RPMI7951 (cell line): ENCODE measurements around the gene BSPH1. TPM values are rescaled to one million over a fixed set of nuclear protein-coding genes. Genes with fewer than 3 reads are reported as not detected.
A peak's percentile ranks its signal among the peaks of the same experiment; 100 is the strongest.
"Not testable (repeated sequence)": the region's sequence is repeated elsewhere in the genome, so short reads cannot be mapped to it uniquely, and the experiment has no call there.

ENCODE experiments used
- DNase-seq: peaks from one replicate; pipeline ENCODE4 v3.0.0-alpha.2; 2012; ENCODE audit warnings: low read depth
- total RNA-seq: library from RNA; depleted of rRNA; stranded (reverse); fragments of >200 nt; shearing (Covaris generic); gene quantifications from 2 replicates; pipeline ENCODE4 v1.2.3, GENCODE V29; 2014; rRNA removed

BSPH1 gene
- not detected in 2 replicates for total RNA-seq

- DNase-seq = no peak
Observed at GRCh38 chr19:47992070-47992469, at the start of gene BSPH1. Gene BSPH1, minus strand, starts transcription at chr19:47992170. Its CDS starts 89 bp downstream, at chr19:47992081.

GRCh38 chr19:48036765-48037164, 44.8 kb upstream of the BSPH1 start:
- no peak for DNase-seq

GRCh38 chr19:48033604-48034003, 41.6 kb upstream of the BSPH1 start:
- no peak for DNase-seq

GRCh38 chr19:48030073-48030472, 38.1 kb upstream of the BSPH1 start:
- DNase-seq = no peak

GRCh38 chr19:48029431-48029830, 37.5 kb upstream of the BSPH1 start:
- DNase-seq = no peak

- no peak for DNase-seq
Observed at GRCh38 chr19:48025480-48025879, 33.5 kb upstream of the BSPH1 start.

- no peak for DNase-seq
Observed at GRCh38 chr19:48023518-48023917, 31.5 kb upstream of the BSPH1 start.

- DNase-seq = no peak
Observed at GRCh38 chr19:48023011-48023410, 31.0 kb upstream of the BSPH1 start.

GRCh38 chr19:48020686-48021085, 28.7 kb upstream of the BSPH1 start:
- no peak for DNase-seq

- no peak for DNase-seq
Observed at GRCh38 chr19:48010932-48011758, 19.2 kb upstream of the BSPH1 start.

- DNase-seq = peak; percentile 15
Observed at GRCh38 chr19:48006762-48007161, 14.8 kb upstream of the BSPH1 start.

GRCh38 chr19:48004236-48004635, 12.3 kb upstream of the BSPH1 start:
- DNase-seq = no peak

- DNase-seq = no peak
Observed at GRCh38 chr19:48000846-48001245, 8.9 kb upstream of the BSPH1 start.

GRCh38 chr19:47998800-47999199, 6.8 kb upstream of the BSPH1 start:
- DNase-seq = no peak

- DNase-seq = no peak
Observed at GRCh38 chr19:47996230-47996727, 4.3 kb upstream of the BSPH1 start.

- peak; percentile 13 for DNase-seq
Observed at GRCh38 chr19:47994209-47994802, 2.3 kb upstream of the BSPH1 start, which contains the start of gene ELSPBP1. Gene ELSPBP1, plus strand, starts transcription at chr19:47994632. Its CDS starts 14,036 bp downstream, at chr19:48008668.

GRCh38 chr19:47991191-47991808, 670 bp downstream of the BSPH1 start:
- no peak for DNase-seq

GRCh38 chr19:47973529-47973928, 18.4 kb downstream of the BSPH1 start:
- DNase-seq = no peak

- DNase-seq = not testable (repeated sequence)
Observed at GRCh38 chr19:47955936-47956335, 36.0 kb downstream of the BSPH1 start.

GRCh38 chr19:47952132-47952531, 39.8 kb downstream of the BSPH1 start:
- DNase-seq = not testable (repeated sequence)

- not testable (repeated sequence) for DNase-seq
Observed at GRCh38 chr19:47949852-47950521, 42.0 kb downstream of the BSPH1 start.

GRCh38 chr19:47928581-47928980, 63.4 kb downstream of the BSPH1 start:
- not testable (repeated sequence) for DNase-seq
